Psoas muscle (tissue), 8 donors: ENCODE measurements around the gene SLC25A38. TPM values are rescaled to one million over a fixed set of nuclear protein-coding genes. Genes with fewer than 3 reads are reported as not detected.
"Not testable (repeated sequence)": the region's sequence is repeated elsewhere in the genome, so short reads cannot be mapped to it uniquely, and the experiment has no call there.

Experiments used
- ATAC-seq, 4 donors: fragments of 200-7000 bp; cut with Tn5 transposase; one replicate each; pipeline ENCODE4 v1.9.1; 2020; ENCODE audit warnings: moderate library complexity in 3 of 4, mild to moderate bottlenecking in 2 of 4
- DNase-seq, 2 donors: peaks; one replicate each; pipeline ENCODE4 v3.0.0-alpha.2; 2020
- H3K27ac ChIP-seq: fragments of 200-600 bp; one replicate; pipeline ENCODE4 v1.8.0; 2022
- H3K27me3 ChIP-seq, 3 donors: fragments of 200-600 bp in 1 of 3; one replicate each; pipeline versions ENCODE4 v1.6.1 to v1.8.0; 2013 to 2022; ENCODE audit warnings: low read length in 2 of 3, mild to moderate bottlenecking in 2 of 3, moderate library complexity in 1 of 3; ENCODE audit not compliant: insufficient read depth in 3 of 3
- H3K36me3 ChIP-seq, 2 donors: fragments of 200-600 bp in 1 of 2; one replicate each; pipeline versions ENCODE4 v1.6.1 to v1.8.0; 2013 to 2022; ENCODE audit warnings: low read depth in 1 of 2, mild to moderate bottlenecking in 1 of 2, moderate library complexity in 1 of 2; ENCODE audit not compliant: insufficient read depth in 1 of 2
- H3K4me1 ChIP-seq: fragments of 200-600 bp; one replicate; pipeline ENCODE4 v1.8.0; 2022
- H3K4me3 ChIP-seq: fragments of 200-600 bp; one replicate; pipeline ENCODE4 v1.8.0; 2022; ENCODE audit warnings: mild to moderate bottlenecking
- H3K9me3 ChIP-seq: fragments of 200-600 bp; one replicate; pipeline ENCODE4 v1.8.0; 2022
- CTCF ChIP-seq: fragments of 200-600 bp; IDR thresholded peaks from one replicate; pipeline ENCODE4 v1.8.0; 2022; ENCODE audit warnings: antibody characterized with exemption
- WGBS, 3 donors: extraction: QIAGEN DNeasy Blood & Tissue Kit; methylation state at CpG; one replicate each; pipeline versions ENCODE4 v1.1.6 to v1.1.7; 2013; 5-methylcytosine and 5-hydroxymethylcytosine counted together
- intact Hi-C, 2 donors: fragments of 100-400 bp; cut with DNase I; formaldehyde crosslinking; loops; one replicate each; pipeline versions ENCODE4 v1.11.0 to v1.14.2; 2022
- polyA plus RNA-seq, 3 donors: library from polyadenylated mRNA; stranded (reverse); fragments of 200-250 nt; gene quantifications; one replicate each; pipeline ENCODE4 v1.2.3, GENCODE V29; 2013
- total RNA-seq, 4 donors: library from RNA; stranded (reverse); fragmentation: NEBNext Ultra II Directional in 2 of 4; extraction: Animal tissue kit (Norgen Biotek cat#: 25700) in 2 of 4; gene quantifications; one replicate each; pipeline versions ENCODE4 v1.2.1 to v1.2.4, GENCODE V29; 2021 to 2023
- donor health status: healthy with polysubstance abuse.
- donor health status: DM: no; HTN: no; CAD: no; lungs with moderate emphysema.
- donor health status: Bipolar disorder and iron deficiency.
- donor health status: healthy.
- donor health status: DM: yes; HTN: yes; CAD: no.
- donor health status: DM: no; HTN: no; CAD: no.
- donor health status: DM: no; HTN: no; CAD: no.
- donor health status: DM: yes; HTN: yes; CAD: no.

Gene SLC25A38
- total and polyA plus RNA-seq, 7 donors, result 24.9 to 86.5 (median 31.1) TPM

- H3K27me3 ChIP-seq, result no peaks in the 10 kb centered on the region
- ATAC-seq (no peak), DNase-seq (no peak)
Observed at GRCh38 chr3:39358333-39358732, 24.8 kb upstream of the SLC25A38 start.

GRCh38 chr3:39361252-39361927 is 21.8 kb upstream of the SLC25A38 start:
- no peak for TF ChIP-seq CTCF
- Histone ChIP-seq H3K9me3 (no peaks in the 10 kb centered on the region), H3K36me3 (no peaks in the 10 kb centered on the region), H3K27ac (no peak overlapping the region), H3K4me3 (no peak overlapping the region), H3K27me3 (no peaks in the 10 kb centered on the region), H3K4me1 (no peaks in the 10 kb centered on the region)
- intact Hi-C loops, result no loop called here
- ATAC-seq (no peak), DNase-seq (no peak)
- 82 to 87% (median 85%) methylated on average over 8 of the region's 8 CpGs for WGBS, 3 donors

More at GRCh38 chr3:39358333-39358732, 24.8 kb upstream of the SLC25A38 start:
- WGBS, 3 donors, result 84 to 89% (median 86%) methylated on average over 3 of the region's 3 CpGs
- no peaks in the 10 kb centered on the region for H3K9me3 ChIP-seq
- no peaks in the 10 kb centered on the region for H3K36me3 ChIP-seq
- TF ChIP-seq CTCF, result no peak
- no peak overlapping the region for H3K27ac ChIP-seq
- intact Hi-C loops, result no loop called here
- H3K4me3 ChIP-seq, result no peak overlapping the region
- H3K4me1 ChIP-seq, result no peaks in the 10 kb centered on the region

- no peaks in the 10 kb centered on the region for H3K36me3 ChIP-seq
- TF ChIP-seq CTCF, result no peak
- intact Hi-C loops, result no loop called here
- H3K27ac ChIP-seq, result no peak overlapping the region
- DNase-seq, result no peak
- H3K27me3 ChIP-seq, result no peaks in the 10 kb centered on the region
- no peaks in the 10 kb centered on the region for H3K9me3 ChIP-seq
- ATAC-seq, result no peak
- 55 to 66% (median 62%) methylated on average over 3 of the region's 3 CpGs for WGBS, 3 donors
- no peak overlapping the region for H3K4me3 ChIP-seq
- no peaks in the 10 kb centered on the region for H3K4me1 ChIP-seq
Observed at GRCh38 chr3:39362192-39362591, 21.0 kb upstream of the SLC25A38 start.

- H3K36me3 ChIP-seq, result no peaks in the 10 kb centered on the region
- intact Hi-C loops, result no loop called here
Observed at GRCh38 chr3:39362812-39363211, 20.4 kb upstream of the SLC25A38 start.

GRCh38 chr3:39370450-39370849 is 12.7 kb upstream of the SLC25A38 start:
- H3K27ac ChIP-seq, DNase-seq, ATAC-seq, H3K9me3 ChIP-seq, intact Hi-C loops, H3K4me1 ChIP-seq, H3K4me3 ChIP-seq, H3K36me3 ChIP-seq, H3K27me3 ChIP-seq: not testable (repeated sequence)
- 75 to 76% (median 75%) methylated on average over 4 of the region's 4 CpGs for WGBS, 3 donors

More at GRCh38 chr3:39362812-39363211, 20.4 kb upstream of the SLC25A38 start:
- 84 to 90% (median 89%) methylated on average over 2 of the region's 2 CpGs for WGBS, 3 donors
- no peaks in the 10 kb centered on the region for H3K27me3 ChIP-seq
- DNase-seq (no peak), ATAC-seq (no peak)
- no peak overlapping the region for H3K4me3 ChIP-seq
- H3K4me1 ChIP-seq, result no peaks in the 10 kb centered on the region
- no peaks in the 10 kb centered on the region for H3K9me3 ChIP-seq
- no peak for TF ChIP-seq CTCF
- H3K27ac ChIP-seq, result no peak overlapping the region
